ENCODE results near the gene MYO7A.

MYO7A gene

DNA sequence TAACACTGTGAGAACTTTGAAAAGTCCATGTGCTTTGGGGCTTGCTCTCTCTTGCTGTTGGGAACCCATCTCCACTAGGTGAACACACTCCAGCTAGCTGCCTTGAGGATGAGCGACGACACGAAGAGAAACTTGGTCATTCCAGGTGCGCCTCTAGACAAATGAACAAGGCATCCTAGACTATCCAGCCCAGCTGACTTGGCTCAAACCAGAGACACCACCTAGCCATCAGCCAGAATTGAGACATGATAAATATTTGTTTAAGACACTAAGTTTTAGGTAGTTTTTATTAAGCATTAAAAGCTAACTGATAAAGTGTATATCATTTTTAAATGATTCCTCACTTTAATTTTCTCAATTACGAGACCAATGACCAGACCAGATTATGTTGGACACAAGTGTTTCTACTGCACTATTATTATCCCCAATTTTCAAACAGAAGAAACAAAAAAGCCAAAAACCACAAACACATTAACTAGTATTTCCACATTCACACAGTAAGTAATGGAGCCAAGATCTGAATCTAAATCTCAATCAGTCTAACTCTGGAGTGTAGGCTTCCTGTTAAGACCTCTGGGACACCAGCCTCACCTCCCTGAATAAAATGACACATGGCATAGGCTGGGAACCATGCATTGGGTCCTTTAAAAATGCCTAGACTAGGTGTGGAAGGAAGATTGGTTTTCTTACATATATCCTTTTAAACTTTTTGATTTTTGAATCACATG is 103.0 kb downstream of the MYO7A start:
- Mint-ChIP-seq H3K9me3 (no peaks in the 10 kb centered on the region), H3K27ac (no peak overlapping the region), H3K27me3 (ENCODE audit: low read depth) (peaks cover 4% of the 10 kb centered on the region), H3K4me3 (no peak overlapping the region), H3K36me3 (ENCODE audit: low read depth) (no peaks in the 10 kb centered on the region), H3K4me1 (no peaks in the 10 kb centered on the region)
- TF ChIP-seq, protein P1, sequence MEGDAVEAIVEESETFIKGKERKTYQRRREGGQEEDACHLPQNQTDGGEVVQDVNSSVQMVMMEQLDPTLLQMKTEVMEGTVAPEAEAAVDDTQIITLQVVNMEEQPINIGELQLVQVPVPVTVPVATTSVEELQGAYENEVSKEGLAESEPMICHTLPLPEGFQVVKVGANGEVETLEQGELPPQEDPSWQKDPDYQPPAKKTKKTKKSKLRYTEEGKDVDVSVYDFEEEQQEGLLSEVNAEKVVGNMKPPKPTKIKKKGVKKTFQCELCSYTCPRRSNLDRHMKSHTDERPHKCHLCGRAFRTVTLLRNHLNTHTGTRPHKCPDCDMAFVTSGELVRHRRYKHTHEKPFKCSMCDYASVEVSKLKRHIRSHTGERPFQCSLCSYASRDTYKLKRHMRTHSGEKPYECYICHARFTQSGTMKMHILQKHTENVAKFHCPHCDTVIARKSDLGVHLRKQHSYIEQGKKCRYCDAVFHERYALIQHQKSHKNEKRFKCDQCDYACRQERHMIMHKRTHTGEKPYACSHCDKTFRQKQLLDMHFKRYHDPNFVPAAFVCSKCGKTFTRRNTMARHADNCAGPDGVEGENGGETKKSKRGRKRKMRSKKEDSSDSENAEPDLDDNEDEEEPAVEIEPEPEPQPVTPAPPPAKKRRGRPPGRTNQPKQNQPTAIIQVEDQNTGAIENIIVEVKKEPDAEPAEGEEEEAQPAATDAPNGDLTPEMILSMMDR (IDR thresholded peaks at IDR 0.05; ENCODE audit: unreplicated experiment in 3 of 3), result no peak

DNA sequence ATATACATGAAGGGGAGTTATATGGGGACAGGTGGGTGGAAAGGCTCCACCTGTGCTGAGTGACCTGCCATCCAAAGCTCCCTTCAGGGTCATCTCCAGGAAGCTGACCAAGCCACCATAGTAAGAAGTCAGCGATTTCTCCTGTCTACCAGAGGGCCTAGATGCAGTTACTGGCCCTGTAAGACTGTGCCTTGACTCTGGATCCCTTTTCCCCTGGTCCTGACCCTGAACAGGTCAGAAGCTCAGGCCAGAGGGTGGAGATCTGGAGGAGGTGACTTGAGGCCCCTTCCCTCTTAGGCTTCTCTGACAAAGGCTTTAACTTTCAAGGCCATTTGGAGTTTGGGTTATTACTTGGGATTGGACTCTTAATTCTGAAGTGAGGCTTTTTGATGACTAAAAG is 103.8 kb downstream of the MYO7A start:
- H3K27me3 Mint-ChIP-seq (ENCODE audit: low read depth), result peaks cover 4% of the 10 kb centered on the region
- no peaks in the 10 kb centered on the region for H3K9me3 Mint-ChIP-seq
- no peaks in the 10 kb centered on the region for H3K36me3 Mint-ChIP-seq (ENCODE audit: low read depth)
- H3K27ac Mint-ChIP-seq, result no peak overlapping the region
- TF ChIP-seq, protein P1 (IDR thresholded peaks at IDR 0.05; ENCODE audit: unreplicated experiment in 3 of 3), result no peak
- H3K4me3 Mint-ChIP-seq, result no peak overlapping the region
- H3K4me1 Mint-ChIP-seq, result no peaks in the 10 kb centered on the region

DNA sequence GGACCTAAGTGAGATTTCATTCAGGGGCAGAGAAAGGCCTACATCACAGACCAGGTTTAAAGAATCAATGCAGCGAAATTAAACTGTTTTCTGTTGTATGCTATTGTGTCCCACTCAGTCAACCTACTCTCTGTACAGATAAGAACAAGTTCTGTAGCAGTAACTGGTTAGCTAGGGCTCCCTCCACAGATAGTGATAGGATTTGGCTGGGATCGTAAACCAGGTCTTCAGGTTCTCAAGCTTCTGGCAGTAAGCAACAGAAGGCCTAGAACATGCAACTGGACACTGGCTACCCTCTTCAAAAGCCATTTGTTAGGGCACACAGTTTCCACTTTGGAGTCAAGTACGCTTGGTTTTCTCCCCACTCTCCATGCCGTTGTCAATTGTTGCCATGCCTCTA is 104.2 kb downstream of the MYO7A start:
- H3K27me3 Mint-ChIP-seq (ENCODE audit: low read depth), result peaks cover 4% of the 10 kb centered on the region
- no peaks in the 10 kb centered on the region for H3K4me1 Mint-ChIP-seq
- H3K4me3 Mint-ChIP-seq, result no peak overlapping the region
- no peaks in the 10 kb centered on the region for H3K9me3 Mint-ChIP-seq
- TF ChIP-seq, protein P1 (IDR thresholded peaks at IDR 0.05; ENCODE audit: unreplicated experiment in 3 of 3), result no peak
- H3K27ac Mint-ChIP-seq, result no peak overlapping the region
- H3K36me3 Mint-ChIP-seq (ENCODE audit: low read depth), result no peaks in the 10 kb centered on the region

DNA sequence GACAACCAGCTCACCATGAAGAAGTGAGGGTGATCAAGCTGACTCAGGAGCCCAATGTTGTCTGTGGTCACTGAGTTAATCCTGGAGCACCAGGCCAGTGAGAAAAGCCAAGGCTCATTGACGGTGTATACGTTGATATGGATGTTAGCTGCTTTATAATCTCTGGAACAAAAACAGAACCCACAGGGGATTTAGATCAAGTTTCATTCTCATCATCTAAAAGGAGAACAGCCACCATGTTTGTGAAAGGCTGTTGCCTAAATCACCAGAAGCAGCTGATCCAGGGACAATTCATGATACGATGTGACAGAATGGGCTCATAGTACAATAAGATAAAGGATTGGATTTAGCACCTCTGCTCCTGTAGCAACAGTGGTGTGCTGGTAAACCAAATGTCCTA is 105.0 kb downstream of the MYO7A start:
- Mint-ChIP-seq H3K27ac (no peak overlapping the region), H3K4me1 (no peaks in the 10 kb centered on the region), H3K27me3 (ENCODE audit: low read depth) (peaks cover under 1% of the 10 kb centered on the region), H3K4me3 (no peak overlapping the region), H3K9me3 (no peaks in the 10 kb centered on the region), H3K36me3 (ENCODE audit: low read depth) (no peaks in the 10 kb centered on the region)
- TF ChIP-seq, protein P1 (IDR thresholded peaks at IDR 0.05; ENCODE audit: unreplicated experiment in 3 of 3), result no peak

DNA sequence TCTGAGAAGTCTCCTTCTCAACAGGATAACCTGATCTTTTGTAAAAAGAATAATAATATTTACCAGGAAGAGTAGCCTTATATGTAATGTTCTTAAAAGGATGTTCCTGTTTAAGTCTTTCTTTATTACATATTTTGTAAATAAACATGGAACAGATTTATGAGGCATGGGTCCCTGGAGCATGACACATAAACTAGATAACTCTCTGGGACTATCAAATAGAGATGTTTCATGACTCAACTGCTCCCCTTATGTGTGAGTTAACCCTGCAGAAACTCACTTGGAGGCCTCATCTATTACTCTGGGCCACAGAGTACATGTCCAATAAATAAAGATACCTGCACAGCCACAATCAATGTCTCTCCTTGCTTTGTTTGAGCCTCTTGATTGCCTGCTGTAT is 108.9 kb downstream of the MYO7A start:
- TF ChIP-seq, protein P1 (IDR thresholded peaks at IDR 0.05; ENCODE audit: unreplicated experiment in 3 of 3), result no peak
- H3K27me3 Mint-ChIP-seq (ENCODE audit: low read depth), result no peaks in the 10 kb centered on the region
- no peak overlapping the region for H3K27ac Mint-ChIP-seq
- no peak overlapping the region for H3K4me3 Mint-ChIP-seq
- H3K9me3 Mint-ChIP-seq, result peaks cover 15% of the 10 kb centered on the region
- no peaks in the 10 kb centered on the region for H3K36me3 Mint-ChIP-seq (ENCODE audit: low read depth)
- H3K4me1 Mint-ChIP-seq, result no peaks in the 10 kb centered on the region
